K562 (cell line): ENCODE data around the gene ZNF768. TPM values are rescaled to one million over a fixed set of nuclear protein-coding genes. Genes with fewer than 3 reads are reported as not detected.
A peak's percentile ranks its signal among the peaks of the same experiment; 100 is the strongest.

Experiments used
- BCLAF1 ChIP-seq, 2 experiments: fragments of 450-650 bp in 1 of 2; IDR thresholded peaks; 2 replicates each; pipeline ENCODE4 v1.6.1; 2011 to 2017; ENCODE audit warnings: low read depth in 2 of 2, antibody characterized with exemption in 1 of 2, borderline replicate concordance in 1 of 2, low read length in 1 of 2, mild to moderate bottlenecking in 1 of 2, mixed read lengths in 1 of 2; ENCODE audit not compliant: control insufficient read depth in 1 of 2
- CGGBP1 ChIP-seq: fragments of 250-450 bp; sonication (Bioruptor Pico); IDR thresholded peaks from 2 replicates; pipeline ENCODE4 v1.9.0; 2021; ENCODE audit warnings: mild to moderate bottlenecking
- CREB3L1 ChIP-seq: fragments of 450-650 bp; IDR thresholded peaks from 2 replicates; pipeline ENCODE4 v1.6.1; 2014; ENCODE audit warnings: low read depth, mild to moderate bottlenecking, moderate library complexity, borderline replicate concordance
- DMBX1 ChIP-seq: fragments of 250-450 bp; sonication (Bioruptor Pico); IDR thresholded peaks from 2 replicates; pipeline ENCODE4 v1.8.0; 2022; ENCODE audit warnings: inconsistent platforms, mild to moderate bottlenecking, moderate library complexity, borderline replicate concordance
- E2F3 ChIP-seq: fragments of 250-450 bp; sonication (Bioruptor Pico); IDR thresholded peaks from 2 replicates; pipeline ENCODE4 v1.4.0; 2020; ENCODE audit warnings: mild to moderate bottlenecking
- GMEB1 ChIP-seq: fragments of 250-450 bp; sonication (Bioruptor Pico); IDR thresholded peaks from 2 replicates; pipeline ENCODE4 v1.4.0; 2020; ENCODE audit warnings: mild to moderate bottlenecking
- HMBOX1 ChIP-seq: sonication (generic); IDR thresholded peaks from 2 replicates; pipeline ENCODE4 v1.6.1; 2016
- ILF3 ChIP-seq: fragments of 450-650 bp; IDR thresholded peaks from 2 replicates; pipeline ENCODE4 v1.6.1; 2018; ENCODE audit warnings: antibody characterized with exemption, mild to moderate bottlenecking, moderate library complexity, borderline replicate concordance
- JUNB ChIP-seq: fragments of 450-650 bp; formaldehyde crosslinking; conservative IDR thresholded peaks from 2 replicates; pipeline ENCODE4 v1.4.0; 2020; ENCODE audit warnings: mild to moderate bottlenecking
- NR3C1 ChIP-seq: sonication (generic); formaldehyde crosslinking; IDR thresholded peaks from 2 replicates; pipeline ENCODE4 v1.8.1; 2022; ENCODE audit warnings: missing genetic modification reagents
- POLR2H ChIP-seq: IDR thresholded peaks from 2 replicates; pipeline ENCODE4 v1.6.1; 2016; ENCODE audit warnings: missing genetic modification characterization, low read depth, mild to moderate bottlenecking, control low read depth, missing compliant biosample characterization, moderate library complexity
- SMARCA4 ChIP-seq: fragments of 450-650 bp; IDR thresholded peaks from 2 replicates; pipeline ENCODE4 v1.6.1; 2016
- STAT5A ChIP-seq: IDR thresholded peaks from 2 replicates; pipeline ENCODE4 v1.6.1; 2012; ENCODE audit warnings: low read length, inconsistent platforms, borderline replicate concordance
- STAT6 ChIP-seq: sonication (generic); formaldehyde crosslinking; IDR thresholded peaks from 2 replicates; pipeline ENCODE4 v1.8.1; 2023; ENCODE audit warnings: mild to moderate bottlenecking, missing genetic modification reagents
- TFAP4 ChIP-seq: sonication (generic); formaldehyde crosslinking; IDR thresholded peaks from 2 replicates; pipeline ENCODE4 v1.8.0; 2022; ENCODE audit warnings: missing genetic modification reagents, mild to moderate bottlenecking, moderate library complexity, borderline replicate concordance
- polyA plus RNA-seq, 8 experiments: library from polyadenylated mRNA; depleted of rRNA in 4 of 8; stranded (reverse) in 5 of 8; unstranded in 3 of 8; fragments of >200 nt; fragmentation: Nextera tagmentation in 2 of 8; fragmentation: Illumina TruSeq in 1 of 8; extraction: Ambion mirVana in 2 of 8; extraction: Trizol in 1 of 8; gene quantifications; 2 replicates each; pipeline versions ENCODE4 v1.2.1 to v1.2.3, GENCODE V29; 2011 to 2014; ENCODE audit warnings: inconsistent platforms in 1 of 8, missing spikeins in 1 of 8
- total RNA-seq, 7 experiments: library from RNA; depleted of rRNA in 6 of 7; stranded (reverse); fragments of >200 nt in 6 of 7; fragmentation: Illumina TruSeq in 2 of 7; extraction: Trizol in 2 of 7; gene quantifications; 2 replicates each; pipeline versions ENCODE4 v1.2.1 to v1.2.3, GENCODE V29; 2011 to 2021; ENCODE audit warnings: low replicate concordance in 1 of 7

Gene ZNF768
- total and polyA plus RNA-seq, 9 of the 15 experiments (the other 6 are each of a cell fraction or from before 2014, with no cell fraction given) = 0.13 to 50.7 (median 26.9) TPM

GRCh38 chr16:30558789-30559377, 32.5 kb upstream of the ZNF768 start (continued):
- no peak for TF ChIP-seq BCLAF1 (IDR thresholded peaks at IDR 0.05; ENCODE audit: borderline replicate concordance in 1 of 2, control insufficient read depth in 1 of 2, low read depth in 2 of 2, low read length in 1 of 2)
- no peak for TF ChIP-seq GMEB1
- TF ChIP-seq TFAP4 (CRISPR knock-in tag) = peak; percentile 63; the same call in 1 of the 2 replicates
- no peak for TF ChIP-seq CREB3L1
- TF ChIP-seq NR3C1 (CRISPR knock-in tag) = no peak
- no peak for TF ChIP-seq ILF3
- TF ChIP-seq STAT6 = no peak
- no peak for TF ChIP-seq STAT5A
- TF ChIP-seq E2F3 = no peak
- no peak for TF ChIP-seq JUNB (CRISPR knock-in tag)
- TF ChIP-seq SMARCA4 = peak; percentile 60; the same call in 1 of the 2 replicates
- no peak for TF ChIP-seq HMBOX1
- no peak for TF ChIP-seq DMBX1 (CRISPR knock-in tag)
- TF ChIP-seq POLR2H (tag) = no peak
- no peak for TF ChIP-seq CGGBP1 (CRISPR knock-in tag)
